HEK293T (cell line): ENCODE measurements around the gene ANO10.

Experiments used
- ARNT ChIP-seq: fragments of 450-650 bp; IDR thresholded peaks from 2 replicates; pipeline ENCODE4 v1.6.1; 2017; ENCODE audit warnings: mild to moderate bottlenecking
- CTBP1 ChIP-seq: fragments of 450-650 bp; IDR thresholded peaks from 2 replicates; pipeline ENCODE4 v1.6.1; 2016; ENCODE audit warnings: borderline replicate concordance
- FOXA1 ChIP-seq: fragments of 450-650 bp; IDR thresholded peaks from 2 replicates; pipeline ENCODE4 v1.6.1; 2016; ENCODE audit warnings: mild to moderate bottlenecking
- LEF1 ChIP-seq: fragments of 450-650 bp; IDR thresholded peaks from 2 replicates; pipeline ENCODE4 v1.6.1; 2017; ENCODE audit warnings: mild to moderate bottlenecking, borderline replicate concordance
- SUZ12 ChIP-seq: fragments of 450-650 bp; IDR thresholded peaks from 2 replicates; pipeline ENCODE4 v1.6.1; 2016; ENCODE audit warnings: mild to moderate bottlenecking
- TARDBP ChIP-seq: fragments of 450-650 bp; IDR thresholded peaks from 2 replicates; pipeline ENCODE4 v1.6.1; 2016

DNA sequence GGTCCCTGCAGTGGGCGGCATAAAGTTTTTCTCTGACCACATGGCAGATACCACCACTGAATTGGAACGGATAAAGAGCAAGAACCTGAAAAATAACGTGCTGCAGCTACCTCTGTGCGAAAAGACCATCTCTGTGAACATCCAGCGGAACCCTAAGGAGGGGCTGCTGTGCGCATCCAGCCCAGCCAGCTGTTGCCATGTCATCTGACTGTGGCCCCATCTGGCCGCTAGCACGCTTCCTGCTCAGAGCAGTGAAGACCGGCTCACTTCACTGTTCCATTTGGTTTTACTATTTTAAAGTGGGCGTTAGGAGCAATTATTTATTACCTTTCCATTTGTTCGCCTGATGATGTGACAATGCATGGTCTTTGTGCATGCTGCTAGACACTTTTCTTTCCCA is 273.5 kb downstream of the ANO10 start:
- TF ChIP-seq TARDBP (no peak), LEF1 (no peak), ARNT (no peak), CTBP1 (no peak), FOXA1 (no peak), SUZ12 (no peak)
